HepG2 (cell line): ENCODE data around the gene SYS1. TPM values are rescaled to one million over a fixed set of nuclear protein-coding genes. Genes with fewer than 3 reads are reported as not detected.

ENCODE experiments used
- ATF2 ChIP-seq: sonication (generic); formaldehyde crosslinking; IDR thresholded peaks from 2 replicates; pipeline ENCODE4 v1.4.0; 2020; ENCODE audit warnings: missing genetic modification reagents
- ATRX ChIP-seq: sonication (generic); formaldehyde crosslinking; IDR thresholded peaks from 2 replicates; pipeline ENCODE4 v1.4.0; 2020; ENCODE audit warnings: missing genetic modification reagents, borderline replicate concordance
- BRD4 ChIP-seq: sonication (generic); formaldehyde crosslinking; IDR thresholded peaks from 2 replicates; pipeline ENCODE4 v1.4.0; 2020; ENCODE audit warnings: missing genetic modification reagents
- CEBPB ChIP-seq: IDR thresholded peaks from 2 replicates; pipeline ENCODE4 v1.6.1; 2011; ENCODE audit warnings: low read depth, low read length, improper control_type of control experiment, borderline replicate concordance
- CHD4 ChIP-seq: fragments of 200-600 bp; sonication (generic); IDR thresholded peaks from 2 replicates; pipeline ENCODE4 v1.7.0; 2017; ENCODE audit warnings: mild to moderate bottlenecking, low read length, borderline replicate concordance
- ELF3 ChIP-seq: IDR thresholded peaks from 2 replicates; pipeline ENCODE4 v1.6.1; 2016; ENCODE audit warnings: missing genetic modification reagents, missing compliant biosample characterization
- KDM2A ChIP-seq: sonication (generic); formaldehyde crosslinking; IDR thresholded peaks from 2 replicates; pipeline ENCODE4 v1.4.0; 2020; ENCODE audit warnings: low read depth, missing genetic modification reagents, borderline replicate concordance
- KLF12 ChIP-seq: sonication (generic); formaldehyde crosslinking; IDR thresholded peaks from 2 replicates; pipeline ENCODE4 v1.4.0; 2020; ENCODE audit warnings: missing genetic modification reagents, borderline replicate concordance
- KLF9 ChIP-seq: IDR thresholded peaks from 2 replicates; pipeline ENCODE4 v1.6.1; 2016; ENCODE audit warnings: low read depth
- LCORL ChIP-seq, 2 experiments: fragments of 450-650 bp in 1 of 2; sonication (generic) in 1 of 2; formaldehyde crosslinking in 1 of 2; IDR thresholded peaks; 2 replicates each; pipeline versions ENCODE4 v1.5.0 to v1.6.1; 2017 to 2020; ENCODE audit warnings: antibody characterized with exemption in 1 of 2, missing genetic modification reagents in 1 of 2
- MED13 ChIP-seq: sonication (generic); formaldehyde crosslinking; IDR thresholded peaks from 2 replicates; pipeline ENCODE4 v1.5.0; 2020; ENCODE audit warnings: missing genetic modification reagents
- NR3C1 ChIP-seq: sonication (generic); formaldehyde crosslinking; IDR thresholded peaks from 2 replicates; pipeline ENCODE4 v1.4.0; 2020; ENCODE audit warnings: missing genetic modification reagents
- ZFP91 ChIP-seq: sonication (generic); formaldehyde crosslinking; IDR thresholded peaks from 2 replicates; pipeline ENCODE4 v1.9.0; 2022; ENCODE audit warnings: missing genetic modification reagents, mild to moderate bottlenecking, borderline replicate concordance
- ZNF451 ChIP-seq: sonication (generic); formaldehyde crosslinking; IDR thresholded peaks from 2 replicates; pipeline ENCODE4 v1.5.0; 2020; ENCODE audit warnings: mild to moderate bottlenecking, missing genetic modification reagents
- ZNF766 ChIP-seq: sonication (generic); formaldehyde crosslinking; IDR thresholded peaks from 2 replicates; pipeline ENCODE4 v1.5.0; 2020; ENCODE audit warnings: missing genetic modification reagents, borderline replicate concordance
- ZNF768 ChIP-seq: sonication (generic); formaldehyde crosslinking; IDR thresholded peaks from 2 replicates; pipeline ENCODE4 v1.4.0; 2020; ENCODE audit warnings: missing genetic modification reagents
- polyA plus RNA-seq, 8 experiments: library from polyadenylated mRNA; depleted of rRNA in 3 of 8; stranded (reverse) in 7 of 8; unstranded in 1 of 8; fragments of >200 nt; fragmentation: Illumina TruSeq in 4 of 8; extraction: Trizol in 4 of 8; gene quantifications; 2 replicates each; pipeline versions ENCODE4 v1.2.1 to v1.2.3, GENCODE V29; 2011 to 2016; ENCODE audit warnings: low read depth in 4 of 8, missing spikeins in 1 of 8, mixed read lengths in 1 of 8; ENCODE audit not compliant: insufficient read depth in 1 of 8
- total RNA-seq, 5 experiments: library from RNA; depleted of rRNA; stranded (reverse); fragments of >200 nt; fragmentation: Illumina TruSeq; extraction: Trizol; gene quantifications; 2 replicates each; pipeline ENCODE4 v1.2.3, GENCODE V29; 2016; ENCODE audit warnings: low read depth in 1 of 5
- TF ChIP-seq, protein P1 (sequence below): sonication (generic); formaldehyde crosslinking; IDR thresholded peaks from 2 replicates; pipeline ENCODE4 v1.4.0; 2020; ENCODE audit warnings: mild to moderate bottlenecking, missing genetic modification reagents
- TF ChIP-seq, protein P2 (sequence below): sonication (generic); formaldehyde crosslinking; IDR thresholded peaks from 2 replicates; pipeline ENCODE4 v1.4.0; 2020; ENCODE audit warnings: mild to moderate bottlenecking, missing genetic modification reagents
- TF ChIP-seq, protein P3 (sequence below): IDR thresholded peaks from 2 replicates; pipeline ENCODE4 v1.6.1; 2016

SYS1 gene
- total and polyA plus RNA-seq, 2 of the 13 experiments (the other 11 are each of a cell fraction or from before 2014, with no cell fraction given): 38.3 to 65.6 TPM

DNA sequence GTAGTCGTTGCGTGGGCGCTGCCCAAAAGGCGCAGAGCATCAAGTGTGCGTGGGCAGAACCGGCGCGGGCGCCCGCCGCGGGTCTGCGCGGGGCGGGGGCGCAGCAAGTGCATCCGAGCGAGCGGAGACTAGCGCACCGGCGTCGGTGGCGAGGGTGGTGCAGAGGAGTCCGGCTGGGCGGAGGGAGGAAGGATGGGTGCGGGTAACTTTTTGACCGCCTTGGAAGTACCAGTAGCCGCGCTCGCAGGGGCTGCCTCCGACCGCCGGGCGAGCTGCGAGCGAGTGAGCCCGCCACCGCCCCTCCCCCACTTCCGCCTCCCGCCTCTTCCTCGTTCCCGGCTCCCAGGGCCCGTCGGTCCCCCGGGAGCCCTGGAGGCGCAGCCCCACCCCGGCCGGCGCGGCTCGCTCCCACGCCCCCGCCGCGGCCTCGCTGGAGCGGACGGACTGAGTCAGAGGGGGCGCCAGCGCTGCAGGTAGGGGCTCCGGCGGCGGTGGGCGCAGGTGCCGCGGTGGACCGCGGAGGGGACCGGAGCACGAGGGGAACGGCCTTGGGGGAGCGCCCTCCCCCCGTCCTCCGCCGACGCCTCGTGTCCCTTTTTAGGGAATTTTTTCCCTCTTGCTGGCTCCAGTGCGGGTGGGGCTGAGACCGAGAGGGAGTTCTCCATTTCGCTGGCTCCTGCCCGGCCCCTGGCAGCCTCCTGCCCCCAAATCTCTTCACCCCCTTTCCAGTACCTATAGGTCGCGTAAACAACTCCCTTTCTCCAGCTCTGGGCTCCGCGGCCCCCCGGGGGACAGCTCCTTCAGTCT, 43.5 kb downstream of the SYS1 start (continued):
- TF ChIP-seq NR3C1 (no peak), ZFP91 (CRISPR knock-in tag) (peak; percentile 75; the same call in 1 of the 2 replicates), BRD4 (CRISPR knock-in tag) (no peak), ZNF768 (peak; percentile 39; the same call in 1 of the 2 replicates), ZNF766 (CRISPR knock-in tag) (no peak), CHD4 (no peak), ATRX (CRISPR knock-in tag) (no peak), KLF12 (CRISPR knock-in tag) (peak; percentile 65; the same call in 1 of the 2 replicates), ZNF451 (CRISPR knock-in tag) (no peak; the same call in 1 of the 2 replicates), KDM2A (CRISPR knock-in tag) (peak; percentile 54; the same call in 1 of the 2 replicates), KLF9 (0 out of 2 replicates have a peak, but pooled peaks have one; percentile 34), ELF3 (peak; percentile 90), MED13 (no peak), CEBPB (no peak), ATF2 (0 out of 2 replicates have a peak, but pooled peaks have one; percentile 16), LCORL (IDR thresholded peaks at IDR 0.05) (no peak), LCORL (CRISPR knock-in tag; IDR thresholded peaks at IDR 0.05) (peak; percentile 55; the same call in 1 of the 2 replicates)
- TF ChIP-seq, protein P1, sequence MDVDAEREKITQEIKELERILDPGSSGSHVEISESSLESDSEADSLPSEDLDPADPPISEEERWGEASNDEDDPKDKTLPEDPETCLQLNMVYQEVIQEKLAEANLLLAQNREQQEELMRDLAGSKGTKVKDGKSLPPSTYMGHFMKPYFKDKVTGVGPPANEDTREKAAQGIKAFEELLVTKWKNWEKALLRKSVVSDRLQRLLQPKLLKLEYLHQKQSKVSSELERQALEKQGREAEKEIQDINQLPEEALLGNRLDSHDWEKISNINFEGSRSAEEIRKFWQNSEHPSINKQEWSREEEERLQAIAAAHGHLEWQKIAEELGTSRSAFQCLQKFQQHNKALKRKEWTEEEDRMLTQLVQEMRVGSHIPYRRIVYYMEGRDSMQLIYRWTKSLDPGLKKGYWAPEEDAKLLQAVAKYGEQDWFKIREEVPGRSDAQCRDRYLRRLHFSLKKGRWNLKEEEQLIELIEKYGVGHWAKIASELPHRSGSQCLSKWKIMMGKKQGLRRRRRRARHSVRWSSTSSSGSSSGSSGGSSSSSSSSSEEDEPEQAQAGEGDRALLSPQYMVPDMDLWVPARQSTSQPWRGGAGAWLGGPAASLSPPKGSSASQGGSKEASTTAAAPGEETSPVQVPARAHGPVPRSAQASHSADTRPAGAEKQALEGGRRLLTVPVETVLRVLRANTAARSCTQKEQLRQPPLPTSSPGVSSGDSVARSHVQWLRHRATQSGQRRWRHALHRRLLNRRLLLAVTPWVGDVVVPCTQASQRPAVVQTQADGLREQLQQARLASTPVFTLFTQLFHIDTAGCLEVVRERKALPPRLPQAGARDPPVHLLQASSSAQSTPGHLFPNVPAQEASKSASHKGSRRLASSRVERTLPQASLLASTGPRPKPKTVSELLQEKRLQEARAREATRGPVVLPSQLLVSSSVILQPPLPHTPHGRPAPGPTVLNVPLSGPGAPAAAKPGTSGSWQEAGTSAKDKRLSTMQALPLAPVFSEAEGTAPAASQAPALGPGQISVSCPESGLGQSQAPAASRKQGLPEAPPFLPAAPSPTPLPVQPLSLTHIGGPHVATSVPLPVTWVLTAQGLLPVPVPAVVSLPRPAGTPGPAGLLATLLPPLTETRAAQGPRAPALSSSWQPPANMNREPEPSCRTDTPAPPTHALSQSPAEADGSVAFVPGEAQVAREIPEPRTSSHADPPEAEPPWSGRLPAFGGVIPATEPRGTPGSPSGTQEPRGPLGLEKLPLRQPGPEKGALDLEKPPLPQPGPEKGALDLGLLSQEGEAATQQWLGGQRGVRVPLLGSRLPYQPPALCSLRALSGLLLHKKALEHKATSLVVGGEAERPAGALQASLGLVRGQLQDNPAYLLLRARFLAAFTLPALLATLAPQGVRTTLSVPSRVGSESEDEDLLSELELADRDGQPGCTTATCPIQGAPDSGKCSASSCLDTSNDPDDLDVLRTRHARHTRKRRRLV: no peak
- TF ChIP-seq, protein P2, sequence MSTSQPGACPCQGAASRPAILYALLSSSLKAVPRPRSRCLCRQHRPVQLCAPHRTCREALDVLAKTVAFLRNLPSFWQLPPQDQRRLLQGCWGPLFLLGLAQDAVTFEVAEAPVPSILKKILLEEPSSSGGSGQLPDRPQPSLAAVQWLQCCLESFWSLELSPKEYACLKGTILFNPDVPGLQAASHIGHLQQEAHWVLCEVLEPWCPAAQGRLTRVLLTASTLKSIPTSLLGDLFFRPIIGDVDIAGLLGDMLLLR (CRISPR knock-in tag): no peak
- TF ChIP-seq, protein P3, sequence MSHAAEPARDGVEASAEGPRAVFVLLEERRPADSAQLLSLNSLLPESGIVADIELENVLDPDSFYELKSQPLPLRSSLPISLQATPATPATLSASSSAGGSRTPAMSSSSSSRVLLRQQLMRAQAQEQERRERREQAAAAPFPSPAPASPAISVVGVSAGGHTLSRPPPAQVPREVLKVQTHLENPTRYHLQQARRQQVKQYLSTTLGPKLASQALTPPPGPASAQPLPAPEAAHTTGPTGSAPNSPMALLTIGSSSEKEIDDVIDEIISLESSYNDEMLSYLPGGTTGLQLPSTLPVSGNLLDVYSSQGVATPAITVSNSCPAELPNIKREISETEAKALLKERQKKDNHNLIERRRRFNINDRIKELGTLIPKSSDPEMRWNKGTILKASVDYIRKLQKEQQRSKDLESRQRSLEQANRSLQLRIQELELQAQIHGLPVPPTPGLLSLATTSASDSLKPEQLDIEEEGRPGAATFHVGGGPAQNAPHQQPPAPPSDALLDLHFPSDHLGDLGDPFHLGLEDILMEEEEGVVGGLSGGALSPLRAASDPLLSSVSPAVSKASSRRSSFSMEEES (CRISPR knock-in tag): no peak
